ENCODE measurements around the gene MYO5B. TPM values are rescaled to one million over a fixed set of nuclear protein-coding genes. Genes with fewer than 3 reads are reported as not detected.

Gene MYO5B
- total and polyA plus RNA-seq, 10 of the 15 experiments (the other 5 are each of a cell fraction or from before 2014, with no cell fraction given), result 2.5 to 4.5 (median 3.3) TPM

- no peak for TF ChIP-seq REST (IDR thresholded peaks at IDR 0.05; ENCODE audit: low read depth, low read length)
- no peak for TF ChIP-seq CHD2 (IDR thresholded peaks at IDR 0.05; ENCODE audit: borderline replicate concordance, low read depth, low read length)
- no peak for TF ChIP-seq ATF3 (IDR thresholded peaks at IDR 0.05; ENCODE audit: borderline replicate concordance, extremely low read depth, low read depth, low read length)
These were observed 284.0 kb downstream of the MYO5B start (continued) for GRCh38 chr18:49910986-49911385.

- no peak overlapping the region for H3K9ac ChIP-seq (ENCODE audit: control insufficient read depth, insufficient read depth, low read length)
- DNase-seq (ENCODE audit: low read depth, low spot score) (no peak), FAIRE-seq (no peak), ATAC-seq (no peak)
- BruUV-seq (replicated peaks), result no TSS peak
- no peak overlapping the region for H3K27ac ChIP-seq (ENCODE audit: control insufficient read depth, insufficient read depth)
- intact Hi-C loops (cut with micrococcal nuclease; ENCODE audit: unreplicated experiment) (no loop called here), in situ Hi-C loops (cut with MboI) (no loop called here)
- no peak overlapping the region for H3K4me2 ChIP-seq (ENCODE audit: control insufficient read depth, insufficient read depth)
- no peak overlapping the region for H2AFZ ChIP-seq (ENCODE audit: control insufficient read depth, low read depth, low read length)
- peaks cover 0 to 3% of the 10 kb centered on the region in 2 experiments; a peak in 1 of 4 replicates for H3K27me3 ChIP-seq (replicated peaks in 1 of 2; ENCODE audit: control insufficient read depth in 2 of 2, insufficient read depth in 2 of 2, low read length in 1 of 2)
- H3K9me3 ChIP-seq (replicated peaks; ENCODE audit: control insufficient read depth, insufficient read depth, low read length), result no peaks in the 10 kb centered on the region; the same call in 2 of the 3 replicates
- POLR2A ChIA-PET, result no interaction called here
- H3K4me1 ChIP-seq (ENCODE audit: control insufficient read depth, insufficient read depth, low read length), result no peaks in the 10 kb centered on the region
- 28% methylated on average over 5 of the region's 5 CpGs for WGBS (ENCODE audit: insufficient coverage, insufficient replicate concordance, low lambda C conversion rate, missing lambda C conversion rate)
- H4K20me1 ChIP-seq (ENCODE audit: control insufficient read depth, insufficient read depth), result no peaks in the 10 kb centered on the region
- RAD21 ChIA-PET (ENCODE audit: unreplicated experiment), result interaction anchor here (0.9 kb wide), 1 partner anchor 36 kb away, joined by 3 read pairs; no protein-coding TSS in a partner anchor
- CTCF ChIA-PET, result interaction anchor here (0.5 to 1.8 kb wide), 2 partner anchors 14 to 52 kb away, joined by 3 to 5 read pairs; no protein-coding TSS in a partner anchor
- SMC1A ChIA-PET (ENCODE audit: uncharacterized antibody, unreplicated experiment), result no interaction called here
- H3K79me2 ChIP-seq (ENCODE audit: control insufficient read depth, insufficient read depth, low read length), result no peaks in the 10 kb centered on the region
- no peaks in the 10 kb centered on the region for H3K36me3 ChIP-seq (ENCODE audit: control insufficient read depth in 2 of 2, insufficient read depth in 2 of 2, low read length in 1 of 2)
- no peak overlapping the region for H3K4me3 ChIP-seq
- TF ChIP-seq SMC3 (IDR thresholded peaks at IDR 0.05; ENCODE audit: borderline replicate concordance, low read length), result no peak
- no peak for TF ChIP-seq PAX5 (IDR thresholded peaks at IDR 0.05; ENCODE audit: borderline replicate concordance, low read depth, low read length)
- no peak for TF ChIP-seq IKZF1 (conservative IDR thresholded peaks at IDR 0.05)
- no peak for TF ChIP-seq SMAD5 (IDR thresholded peaks at IDR 0.05; ENCODE audit: low read depth)
- no peak for TF ChIP-seq SP1 (IDR thresholded peaks at IDR 0.05; ENCODE audit: low read depth, low read length)
- no peak for TF ChIP-seq IKZF2 (IDR thresholded peaks at IDR 0.05)
- TF ChIP-seq MLLT1 (IDR thresholded peaks at IDR 0.05), result no peak
- TF ChIP-seq PRDM15 (CRISPR knock-in tag; IDR thresholded peaks at IDR 0.05), result no peak
- TF ChIP-seq CBFB (IDR thresholded peaks at IDR 0.05; ENCODE audit: low read depth), result no peak
These were observed 284.9 kb downstream of the MYO5B start for GRCh38 chr18:49910019-49910418.
